ENCODE results near the gene KDM4C. TPM values are rescaled to one million over a fixed set of nuclear protein-coding genes. Genes with fewer than 3 reads are reported as not detected.

Gene KDM4C
- total RNA-seq, 1 experiment from 2014 or later: 7.1 TPM

DNA sequence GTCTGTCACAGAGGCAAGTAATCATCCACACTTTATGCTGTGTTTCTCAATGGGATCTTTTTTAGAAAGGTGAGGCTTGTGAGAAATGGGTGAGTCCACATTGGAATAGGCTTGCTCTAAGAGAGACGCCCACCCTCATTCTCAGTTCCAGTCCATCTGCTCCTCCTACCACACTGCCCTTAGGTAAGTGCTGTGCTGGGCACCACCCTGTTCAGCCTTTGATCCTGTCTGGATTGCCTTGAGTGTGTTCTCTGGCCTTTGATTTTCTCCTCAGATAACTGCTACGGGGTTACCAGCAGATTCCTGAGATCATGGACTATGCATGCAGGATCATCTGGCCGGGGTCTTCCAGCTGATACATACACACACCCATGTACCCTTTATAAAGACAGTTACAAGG is 328.6 kb downstream of the KDM4C start:
- Histone ChIP-seq H3K27me3 (ENCODE audit: control insufficient read depth, insufficient read depth, low read length) (no peaks in the 10 kb centered on the region), H3K27ac (ENCODE audit: low read length) (no peak overlapping the region), H3K4me1 (ENCODE audit: control insufficient read depth, insufficient read depth, low read length) (no peaks in the 10 kb centered on the region), H3K36me3 (ENCODE audit: control insufficient read depth, insufficient read depth, low read length) (no peaks in the 10 kb centered on the region), H3K9me3 (ENCODE audit: control insufficient read depth, insufficient read depth, low read depth, low read length) (no peaks in the 10 kb centered on the region), H3K4me3 (ENCODE audit: low read depth in 2 of 2, low read length in 2 of 2) (no peak overlapping the region)
- intact Hi-C loops (cut with micrococcal nuclease; ENCODE audit: unreplicated experiment): no loop called here
- TF ChIP-seq TCF7L2 (IDR thresholded peaks at IDR 0.05; ENCODE audit: low read depth, low read length) (no peak), SIN3A (IDR thresholded peaks at IDR 0.05; ENCODE audit: borderline replicate concordance, insufficient read depth, low read depth, low read length) (no peak), POLR2AphosphoS5 (IDR thresholded peaks at IDR 0.05; ENCODE audit: low read depth, low read length) (no peak)
- TF ChIP-seq, protein P1, sequence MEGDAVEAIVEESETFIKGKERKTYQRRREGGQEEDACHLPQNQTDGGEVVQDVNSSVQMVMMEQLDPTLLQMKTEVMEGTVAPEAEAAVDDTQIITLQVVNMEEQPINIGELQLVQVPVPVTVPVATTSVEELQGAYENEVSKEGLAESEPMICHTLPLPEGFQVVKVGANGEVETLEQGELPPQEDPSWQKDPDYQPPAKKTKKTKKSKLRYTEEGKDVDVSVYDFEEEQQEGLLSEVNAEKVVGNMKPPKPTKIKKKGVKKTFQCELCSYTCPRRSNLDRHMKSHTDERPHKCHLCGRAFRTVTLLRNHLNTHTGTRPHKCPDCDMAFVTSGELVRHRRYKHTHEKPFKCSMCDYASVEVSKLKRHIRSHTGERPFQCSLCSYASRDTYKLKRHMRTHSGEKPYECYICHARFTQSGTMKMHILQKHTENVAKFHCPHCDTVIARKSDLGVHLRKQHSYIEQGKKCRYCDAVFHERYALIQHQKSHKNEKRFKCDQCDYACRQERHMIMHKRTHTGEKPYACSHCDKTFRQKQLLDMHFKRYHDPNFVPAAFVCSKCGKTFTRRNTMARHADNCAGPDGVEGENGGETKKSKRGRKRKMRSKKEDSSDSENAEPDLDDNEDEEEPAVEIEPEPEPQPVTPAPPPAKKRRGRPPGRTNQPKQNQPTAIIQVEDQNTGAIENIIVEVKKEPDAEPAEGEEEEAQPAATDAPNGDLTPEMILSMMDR (IDR thresholded peaks at IDR 0.05): no peak
- TF ChIP-seq, protein P2, sequence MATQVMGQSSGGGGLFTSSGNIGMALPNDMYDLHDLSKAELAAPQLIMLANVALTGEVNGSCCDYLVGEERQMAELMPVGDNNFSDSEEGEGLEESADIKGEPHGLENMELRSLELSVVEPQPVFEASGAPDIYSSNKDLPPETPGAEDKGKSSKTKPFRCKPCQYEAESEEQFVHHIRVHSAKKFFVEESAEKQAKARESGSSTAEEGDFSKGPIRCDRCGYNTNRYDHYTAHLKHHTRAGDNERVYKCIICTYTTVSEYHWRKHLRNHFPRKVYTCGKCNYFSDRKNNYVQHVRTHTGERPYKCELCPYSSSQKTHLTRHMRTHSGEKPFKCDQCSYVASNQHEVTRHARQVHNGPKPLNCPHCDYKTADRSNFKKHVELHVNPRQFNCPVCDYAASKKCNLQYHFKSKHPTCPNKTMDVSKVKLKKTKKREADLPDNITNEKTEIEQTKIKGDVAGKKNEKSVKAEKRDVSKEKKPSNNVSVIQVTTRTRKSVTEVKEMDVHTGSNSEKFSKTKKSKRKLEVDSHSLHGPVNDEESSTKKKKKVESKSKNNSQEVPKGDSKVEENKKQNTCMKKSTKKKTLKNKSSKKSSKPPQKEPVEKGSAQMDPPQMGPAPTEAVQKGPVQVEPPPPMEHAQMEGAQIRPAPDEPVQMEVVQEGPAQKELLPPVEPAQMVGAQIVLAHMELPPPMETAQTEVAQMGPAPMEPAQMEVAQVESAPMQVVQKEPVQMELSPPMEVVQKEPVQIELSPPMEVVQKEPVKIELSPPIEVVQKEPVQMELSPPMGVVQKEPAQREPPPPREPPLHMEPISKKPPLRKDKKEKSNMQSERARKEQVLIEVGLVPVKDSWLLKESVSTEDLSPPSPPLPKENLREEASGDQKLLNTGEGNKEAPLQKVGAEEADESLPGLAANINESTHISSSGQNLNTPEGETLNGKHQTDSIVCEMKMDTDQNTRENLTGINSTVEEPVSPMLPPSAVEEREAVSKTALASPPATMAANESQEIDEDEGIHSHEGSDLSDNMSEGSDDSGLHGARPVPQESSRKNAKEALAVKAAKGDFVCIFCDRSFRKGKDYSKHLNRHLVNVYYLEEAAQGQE (IDR thresholded peaks at IDR 0.05; ENCODE audit: insufficient read depth in 1 of 2, low read depth in 2 of 2, low read length in 1 of 2): no peak
- in situ Hi-C loops (cut with HindIII; ENCODE audit: low pct_unique_long_range_greater_than_20kb, low sequenced_read_pairs): no loop called here
- CTCF ChIA-PET: no interaction called here
- no TSS peak for BruUV-seq (replicated peaks)
- no peak for DNase-seq (ENCODE audit: low read depth, low spot score)
- no peak for ATAC-seq
- POLR2A ChIA-PET: no interaction called here

DNA sequence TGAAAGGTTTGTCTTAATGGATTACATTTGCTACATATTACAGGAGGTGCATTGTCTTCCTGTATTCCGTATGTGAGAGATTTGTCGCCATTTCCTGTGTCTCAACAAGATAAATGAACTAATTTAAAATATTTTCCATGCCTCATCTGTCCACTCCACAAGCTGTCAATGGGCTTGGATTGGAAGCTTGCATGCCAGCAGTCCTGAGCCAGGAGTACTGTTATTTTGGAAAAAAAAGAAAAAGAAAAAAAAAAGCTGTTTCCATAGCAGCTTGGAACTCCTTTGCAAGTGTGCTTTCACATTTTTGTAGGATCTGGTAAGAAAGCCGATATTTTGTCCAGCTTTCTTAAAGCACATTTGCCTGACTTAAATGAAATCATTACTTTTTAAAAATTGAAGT is 330.8 kb downstream of the KDM4C start:
- DNase-seq (ENCODE audit: low read depth, low spot score) (no peak), ATAC-seq (no peak)
- intact Hi-C loops (cut with micrococcal nuclease; ENCODE audit: unreplicated experiment): no loop called here
- Histone ChIP-seq H3K27me3 (ENCODE audit: control insufficient read depth, insufficient read depth, low read length) (no peaks in the 10 kb centered on the region), H3K27ac (ENCODE audit: low read length) (no peak overlapping the region), H3K9me3 (ENCODE audit: control insufficient read depth, insufficient read depth, low read depth, low read length) (no peaks in the 10 kb centered on the region), H3K36me3 (ENCODE audit: control insufficient read depth, insufficient read depth, low read length) (no peaks in the 10 kb centered on the region), H3K4me1 (ENCODE audit: control insufficient read depth, insufficient read depth, low read length) (no peaks in the 10 kb centered on the region), H3K4me3 (ENCODE audit: low read depth in 2 of 2, low read length in 2 of 2) (no peak overlapping the region)
- in situ Hi-C loops (cut with HindIII; ENCODE audit: low pct_unique_long_range_greater_than_20kb, low sequenced_read_pairs): no loop called here
- no peak for TF ChIP-seq SIN3A (IDR thresholded peaks at IDR 0.05; ENCODE audit: borderline replicate concordance, insufficient read depth, low read depth, low read length)
- no peak for TF ChIP-seq POLR2AphosphoS5 (IDR thresholded peaks at IDR 0.05; ENCODE audit: low read depth, low read length)
- no peak for TF ChIP-seq TCF7L2 (IDR thresholded peaks at IDR 0.05; ENCODE audit: low read depth, low read length)
- TF ChIP-seq, protein P2 (IDR thresholded peaks at IDR 0.05; ENCODE audit: insufficient read depth in 1 of 2, low read depth in 2 of 2, low read length in 1 of 2): no peak
- TF ChIP-seq, protein P1 (IDR thresholded peaks at IDR 0.05): no peak
- ChIA-PET CTCF (no interaction called here), POLR2A (no interaction called here)
- BruUV-seq (replicated peaks): no TSS peak
